GM23338 (cell line): Measurements from ENCODE around the gene SLC22A16. TPM values are rescaled to one million over a fixed set of nuclear protein-coding genes. Genes with fewer than 3 reads are reported as not detected.
A peak's percentile ranks its signal among the peaks of the same experiment; 100 is the strongest.

Experiments used
- ATAC-seq: fragments of 200-7000 bp; cut with Tn5 transposase; 3 replicates; pipeline ENCODE4 v1.9.1; 2020
- DNase-seq: peaks from one replicate; pipeline ENCODE4 v3.0.0-alpha.2; 2015; ENCODE audit warnings: low spot score
- H2AFZ ChIP-seq: fragments of 200-600 bp; sonication (generic); 2 replicates; pipeline ENCODE4 v1.8.0; 2016; ENCODE audit warnings: antibody characterized with exemption, mild to moderate bottlenecking, moderate library complexity
- H3F3A ChIP-seq: fragments of 200-600 bp; sonication (generic); replicated peaks from 2 replicates; pipeline ENCODE4 v1.8.0; 2017; ENCODE audit warnings: antibody characterized with exemption, mixed run types, low read depth
- H3K27ac ChIP-seq: fragments of 200-600 bp; sonication (generic); 2 replicates; pipeline ENCODE4 v1.6.1; 2016; ENCODE audit warnings: low read depth
- H3K27me3 ChIP-seq: fragments of 200-600 bp; sonication (generic); 2 replicates; pipeline ENCODE4 v1.8.0; 2016; ENCODE audit warnings: mild to moderate bottlenecking, mixed run types, moderate library complexity; ENCODE audit not compliant: insufficient read depth
- H3K36me3 ChIP-seq: fragments of 200-600 bp; sonication (generic); 2 replicates; pipeline ENCODE4 v1.8.0; 2016; ENCODE audit warnings: mild to moderate bottlenecking; ENCODE audit not compliant: insufficient read depth
- H3K4me1 ChIP-seq: fragments of 200-600 bp; sonication (generic); 2 replicates; pipeline ENCODE4 v1.8.0; 2016; ENCODE audit warnings: mild to moderate bottlenecking, moderate library complexity; ENCODE audit not compliant: insufficient read depth
- H3K4me2 ChIP-seq: fragments of 200-600 bp; sonication (generic); 2 replicates; pipeline ENCODE4 v1.7.1; 2017; ENCODE audit warnings: mixed run types
- H3K4me3 ChIP-seq: fragments of 200-600 bp; sonication (generic); 2 replicates; pipeline ENCODE4 v1.6.1; 2016; ENCODE audit warnings: mixed run types
- H3K79me2 ChIP-seq: fragments of 200-600 bp; sonication (generic); replicated peaks from 2 replicates; pipeline ENCODE4 v1.8.0; 2017; ENCODE audit warnings: mild to moderate bottlenecking; ENCODE audit not compliant: insufficient read depth
- H3K9me2 ChIP-seq: fragments of 200-600 bp; sonication (generic); 2 replicates; pipeline ENCODE4 v1.8.0; 2017; ENCODE audit not compliant: insufficient read depth
- H4K20me1 ChIP-seq: fragments of 200-600 bp; sonication (generic); replicated peaks from 2 replicates; pipeline ENCODE4 v1.8.0; 2017; ENCODE audit warnings: mild to moderate bottlenecking; ENCODE audit not compliant: insufficient read depth
- H3K27ac Mint-ChIP-seq: 2 replicates; pipeline ENCODE4 v1.8.0; 2020; ENCODE audit warnings: inconsistent platforms, mild to moderate bottlenecking, moderate library complexity, mixed read lengths
- H3K27me3 Mint-ChIP-seq: 3 replicates; pipeline ENCODE4 v1.8.0; 2022; ENCODE audit warnings: low read depth, mild to moderate bottlenecking, moderate library complexity, mixed read lengths, inconsistent platforms; ENCODE audit not compliant: insufficient read depth, poor library complexity
- H3K36me3 Mint-ChIP-seq: 3 replicates; pipeline ENCODE4 v1.8.0; 2021; ENCODE audit warnings: low read depth, mild to moderate bottlenecking, inconsistent platforms, moderate library complexity, mixed read lengths
- H3K4me1 Mint-ChIP-seq: 3 replicates; pipeline ENCODE4 v1.8.0; 2020; ENCODE audit warnings: mild to moderate bottlenecking, inconsistent platforms, mixed read lengths
- H3K4me3 Mint-ChIP-seq: 3 replicates; pipeline ENCODE4 v1.8.0; 2021; ENCODE audit warnings: moderate library complexity, mild to moderate bottlenecking, inconsistent platforms, mixed read lengths
- H3K9me3 Mint-ChIP-seq: 3 replicates; pipeline ENCODE4 v1.8.0; 2020; ENCODE audit warnings: moderate library complexity, mild to moderate bottlenecking, inconsistent platforms, mixed read lengths
- CREB1 ChIP-seq: fragments of 250-450 bp; sonication (Bioruptor Pico); IDR thresholded peaks from 2 replicates; pipeline ENCODE4 v1.5.0; 2020; ENCODE audit warnings: low read depth, mild to moderate bottlenecking, moderate library complexity
- EZH2 ChIP-seq: fragments of 200-600 bp; sonication (generic); IDR thresholded peaks from one replicate; pipeline ENCODE4 v1.8.0; 2017; ENCODE audit warnings: antibody characterized with exemption, mild to moderate bottlenecking, low read depth; ENCODE audit not compliant: unreplicated experiment
- NANOG ChIP-seq: IDR thresholded peaks from 2 replicates; pipeline ENCODE4 v1.6.1; 2016; ENCODE audit warnings: antibody characterized with exemption, borderline replicate concordance
- POLR2AphosphoS5 ChIP-seq: IDR thresholded peaks from 2 replicates; pipeline ENCODE4 v1.6.1; 2016; ENCODE audit warnings: antibody characterized with exemption, low read depth
- STAT1 ChIP-seq: IDR thresholded peaks from one replicate; pipeline ENCODE4 v1.6.1; 2016; ENCODE audit warnings: antibody characterized with exemption; ENCODE audit not compliant: unreplicated experiment
- ZNF114 ChIP-seq: fragments of 250-450 bp; sonication (Bioruptor Pico); IDR thresholded peaks from 2 replicates; pipeline ENCODE4 v1.5.0; 2020; ENCODE audit warnings: mild to moderate bottlenecking, moderate library complexity
- ZNF331 ChIP-seq: fragments of 250-450 bp; sonication (Bioruptor Pico); IDR thresholded peaks from 2 replicates; pipeline ENCODE4 v1.5.0; 2020; ENCODE audit warnings: low read depth, mild to moderate bottlenecking, moderate library complexity
- polyA plus RNA-seq: library from polyadenylated mRNA; unstranded; fragments of >200 nt; fragmentation: Nextera tagmentation; extraction: Ambion mirVana; gene quantifications from 2 replicates; pipeline ENCODE4 v1.2.1, GENCODE V29; 2016
- total RNA-seq: library from RNA; depleted of rRNA; stranded (reverse); fragments of >200 nt; shearing (Covaris generic); gene quantifications from 2 replicates; pipeline ENCODE4 v1.2.3, GENCODE V29; 2014
- TF ChIP-seq, protein P1 (sequence below): fragments of 250-450 bp; sonication (Bioruptor Pico); IDR thresholded peaks from 2 replicates; pipeline ENCODE4 v1.5.0; 2020; ENCODE audit warnings: mild to moderate bottlenecking, moderate library complexity
- TF ChIP-seq, protein P2 (sequence below), 2 experiments: fragments of 200-600 bp in 1 of 2; sonication (generic) in 1 of 2; conservative IDR thresholded peaks; 2 replicates each; pipeline versions ENCODE4 v1.5.1 to v1.6.1; 2016 to 2017; ENCODE audit warnings: antibody characterized with exemption in 2 of 2, low read depth in 2 of 2, mild to moderate bottlenecking in 2 of 2, moderate library complexity in 1 of 2
- TF ChIP-seq, protein P3 (sequence below): IDR thresholded peaks from 2 replicates; pipeline ENCODE4 v1.6.1; 2016; ENCODE audit warnings: antibody characterized with exemption

SLC22A16 gene
- total and polyA plus RNA-seq, 2 experiments from 2014 or later = 0.37 to 0.42 TPM

DNA sequence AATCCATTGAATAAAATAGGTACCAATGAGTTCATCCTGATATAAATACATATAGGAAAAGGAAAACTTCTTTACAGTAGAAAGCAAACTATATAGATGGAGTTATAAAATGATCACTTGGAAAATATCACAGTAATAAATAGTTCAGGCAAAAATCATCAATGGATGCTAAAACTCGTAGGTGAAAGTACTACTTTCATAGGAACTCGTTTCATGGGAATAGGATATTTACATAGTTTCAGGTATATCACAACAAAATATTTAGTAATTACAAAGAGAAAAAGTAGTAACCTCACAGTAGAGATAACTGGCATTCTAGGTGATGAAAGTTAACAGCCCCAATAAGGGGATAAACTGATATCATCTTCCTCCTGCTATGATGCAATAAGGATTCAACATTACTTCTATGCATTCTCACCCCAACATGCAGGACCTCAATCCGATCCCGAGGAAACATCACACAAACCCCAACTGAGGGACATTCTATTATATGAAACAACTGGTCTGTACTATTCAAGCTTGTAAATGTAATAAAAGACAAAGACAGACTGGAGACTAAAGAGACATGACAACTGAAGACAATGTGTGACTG lies 74.7 kb downstream of the SLC22A16 start (continued):
- TF ChIP-seq, protein P1, sequence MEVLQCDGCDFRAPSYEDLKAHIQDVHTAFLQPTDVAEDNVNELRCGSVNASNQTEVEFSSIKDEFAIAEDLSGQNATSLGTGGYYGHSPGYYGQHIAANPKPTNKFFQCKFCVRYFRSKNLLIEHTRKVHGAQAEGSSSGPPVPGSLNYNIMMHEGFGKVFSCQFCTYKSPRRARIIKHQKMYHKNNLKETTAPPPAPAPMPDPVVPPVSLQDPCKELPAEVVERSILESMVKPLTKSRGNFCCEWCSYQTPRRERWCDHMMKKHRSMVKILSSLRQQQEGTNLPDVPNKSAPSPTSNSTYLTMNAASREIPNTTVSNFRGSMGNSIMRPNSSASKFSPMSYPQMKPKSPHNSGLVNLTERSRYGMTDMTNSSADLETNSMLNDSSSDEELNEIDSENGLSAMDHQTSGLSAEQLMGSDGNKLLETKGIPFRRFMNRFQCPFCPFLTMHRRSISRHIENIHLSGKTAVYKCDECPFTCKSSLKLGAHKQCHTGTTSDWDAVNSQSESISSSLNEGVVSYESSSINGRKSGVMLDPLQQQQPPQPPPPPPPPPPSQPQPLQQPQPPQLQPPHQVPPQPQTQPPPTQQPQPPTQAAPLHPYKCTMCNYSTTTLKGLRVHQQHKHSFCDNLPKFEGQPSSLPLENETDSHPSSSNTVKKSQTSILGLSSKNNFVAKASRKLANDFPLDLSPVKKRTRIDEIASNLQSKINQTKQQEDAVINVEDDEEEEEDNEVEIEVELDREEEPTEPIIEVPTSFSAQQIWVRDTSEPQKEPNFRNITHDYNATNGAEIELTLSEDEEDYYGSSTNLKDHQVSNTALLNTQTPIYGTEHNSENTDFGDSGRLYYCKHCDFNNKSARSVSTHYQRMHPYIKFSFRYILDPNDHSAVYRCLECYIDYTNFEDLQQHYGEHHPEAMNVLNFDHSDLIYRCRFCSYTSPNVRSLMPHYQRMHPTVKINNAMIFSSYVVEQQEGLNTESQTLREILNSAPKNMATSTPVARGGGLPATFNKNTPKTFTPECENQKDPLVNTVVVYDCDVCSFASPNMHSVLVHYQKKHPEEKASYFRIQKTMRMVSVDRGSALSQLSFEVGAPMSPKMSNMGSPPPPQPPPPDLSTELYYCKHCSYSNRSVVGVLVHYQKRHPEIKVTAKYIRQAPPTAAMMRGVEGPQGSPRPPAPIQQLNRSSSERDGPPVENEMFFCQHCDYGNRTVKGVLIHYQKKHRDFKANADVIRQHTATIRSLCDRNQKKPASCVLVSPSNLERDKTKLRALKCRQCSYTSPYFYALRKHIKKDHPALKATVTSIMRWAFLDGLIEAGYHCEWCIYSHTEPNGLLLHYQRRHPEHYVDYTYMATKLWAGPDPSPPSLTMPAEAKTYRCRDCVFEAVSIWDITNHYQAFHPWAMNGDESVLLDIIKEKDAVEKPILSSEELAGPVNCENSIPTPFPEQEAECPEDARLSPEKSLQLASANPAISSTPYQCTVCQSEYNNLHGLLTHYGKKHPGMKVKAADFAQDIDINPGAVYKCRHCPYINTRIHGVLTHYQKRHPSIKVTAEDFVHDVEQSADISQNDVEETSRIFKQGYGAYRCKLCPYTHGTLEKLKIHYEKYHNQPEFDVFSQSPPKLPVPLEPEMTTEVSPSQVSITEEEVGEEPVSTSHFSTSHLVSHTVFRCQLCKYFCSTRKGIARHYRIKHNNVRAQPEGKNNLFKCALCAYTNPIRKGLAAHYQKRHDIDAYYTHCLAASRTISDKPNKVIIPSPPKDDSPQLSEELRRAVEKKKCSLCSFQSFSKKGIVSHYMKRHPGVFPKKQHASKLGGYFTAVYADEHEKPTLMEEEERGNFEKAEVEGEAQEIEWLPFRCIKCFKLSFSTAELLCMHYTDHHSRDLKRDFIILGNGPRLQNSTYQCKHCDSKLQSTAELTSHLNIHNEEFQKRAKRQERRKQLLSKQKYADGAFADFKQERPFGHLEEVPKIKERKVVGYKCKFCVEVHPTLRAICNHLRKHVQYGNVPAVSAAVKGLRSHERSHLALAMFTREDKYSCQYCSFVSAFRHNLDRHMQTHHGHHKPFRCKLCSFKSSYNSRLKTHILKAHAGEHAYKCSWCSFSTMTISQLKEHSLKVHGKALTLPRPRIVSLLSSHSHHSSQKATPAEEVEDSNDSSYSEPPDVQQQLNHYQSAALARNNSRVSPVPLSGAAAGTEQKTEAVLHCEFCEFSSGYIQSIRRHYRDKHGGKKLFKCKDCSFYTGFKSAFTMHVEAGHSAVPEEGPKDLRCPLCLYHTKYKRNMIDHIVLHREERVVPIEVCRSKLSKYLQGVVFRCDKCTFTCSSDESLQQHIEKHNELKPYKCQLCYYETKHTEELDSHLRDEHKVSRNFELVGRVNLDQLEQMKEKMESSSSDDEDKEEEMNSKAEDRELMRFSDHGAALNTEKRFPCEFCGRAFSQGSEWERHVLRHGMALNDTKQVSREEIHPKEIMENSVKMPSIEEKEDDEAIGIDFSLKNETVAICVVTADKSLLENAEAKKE (CRISPR knock-in tag) = no peak
- TF ChIP-seq, protein P2, sequence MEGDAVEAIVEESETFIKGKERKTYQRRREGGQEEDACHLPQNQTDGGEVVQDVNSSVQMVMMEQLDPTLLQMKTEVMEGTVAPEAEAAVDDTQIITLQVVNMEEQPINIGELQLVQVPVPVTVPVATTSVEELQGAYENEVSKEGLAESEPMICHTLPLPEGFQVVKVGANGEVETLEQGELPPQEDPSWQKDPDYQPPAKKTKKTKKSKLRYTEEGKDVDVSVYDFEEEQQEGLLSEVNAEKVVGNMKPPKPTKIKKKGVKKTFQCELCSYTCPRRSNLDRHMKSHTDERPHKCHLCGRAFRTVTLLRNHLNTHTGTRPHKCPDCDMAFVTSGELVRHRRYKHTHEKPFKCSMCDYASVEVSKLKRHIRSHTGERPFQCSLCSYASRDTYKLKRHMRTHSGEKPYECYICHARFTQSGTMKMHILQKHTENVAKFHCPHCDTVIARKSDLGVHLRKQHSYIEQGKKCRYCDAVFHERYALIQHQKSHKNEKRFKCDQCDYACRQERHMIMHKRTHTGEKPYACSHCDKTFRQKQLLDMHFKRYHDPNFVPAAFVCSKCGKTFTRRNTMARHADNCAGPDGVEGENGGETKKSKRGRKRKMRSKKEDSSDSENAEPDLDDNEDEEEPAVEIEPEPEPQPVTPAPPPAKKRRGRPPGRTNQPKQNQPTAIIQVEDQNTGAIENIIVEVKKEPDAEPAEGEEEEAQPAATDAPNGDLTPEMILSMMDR (conservative IDR thresholded peaks at IDR 0.05; ENCODE audit: low read depth in 2 of 2) = no peak

DNA sequence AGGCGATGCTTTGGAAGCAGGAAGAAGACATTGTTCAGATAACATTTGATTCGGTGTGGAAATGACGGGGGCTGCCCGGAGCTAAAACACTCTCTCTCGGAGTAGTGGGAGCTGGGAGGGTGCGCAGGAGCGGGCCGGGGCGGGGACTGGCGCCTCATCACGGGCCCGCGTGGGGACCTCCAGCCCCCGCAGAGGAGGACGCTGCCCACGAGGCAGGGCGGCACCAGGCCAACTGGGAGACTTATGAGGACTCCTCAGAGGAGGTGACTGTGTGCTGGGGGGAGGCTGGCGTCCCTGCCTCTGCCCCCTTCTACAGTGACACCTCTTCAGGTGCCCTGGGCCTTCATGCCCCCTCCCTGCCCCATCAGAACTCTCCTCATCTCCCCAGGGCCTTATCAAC lies 76.2 kb downstream of the SLC22A16 start:
- no peak for DNase-seq
- no peaks in the 10 kb centered on the region for H3K9me2 ChIP-seq
- H3K36me3 ChIP-seq = no peaks in the 10 kb centered on the region
- H3K9me3 Mint-ChIP-seq = no peaks in the 10 kb centered on the region
- no peak overlapping the region for H3K4me2 ChIP-seq
- no peaks in the 10 kb centered on the region for H3K79me2 ChIP-seq
- no peaks in the 10 kb centered on the region for H4K20me1 ChIP-seq
- no peaks in the 10 kb centered on the region for H3F3A ChIP-seq
- H2AFZ ChIP-seq = peak overlapping the region; percentile 87; the same call in 1 of the 2 replicates
- H3K4me3 Mint-ChIP-seq = no peak overlapping the region
- no peaks in the 10 kb centered on the region for H3K4me1 ChIP-seq
- peaks cover 5% of the 10 kb centered on the region for H3K27me3 Mint-ChIP-seq
- peaks cover 3% of the 10 kb centered on the region; the same call in 1 of the 3 replicates for H3K4me1 Mint-ChIP-seq
- H3K27ac ChIP-seq = no peak overlapping the region
- H3K4me3 ChIP-seq = no peak overlapping the region
- peaks cover 3% of the 10 kb centered on the region; the same call in 1 of the 3 replicates for H3K36me3 Mint-ChIP-seq
- no peaks in the 10 kb centered on the region for H3K27me3 ChIP-seq
- no peak overlapping the region for H3K27ac Mint-ChIP-seq
- ATAC-seq = no peak
- TF ChIP-seq CREB1 (CRISPR knock-in tag) (no peak), STAT1 (no peak), EZH2 (no peak), POLR2AphosphoS5 (no peak), ZNF114 (no peak), NANOG (no peak), ZNF331 (CRISPR knock-in tag) (no peak)
- TF ChIP-seq, protein P3, sequence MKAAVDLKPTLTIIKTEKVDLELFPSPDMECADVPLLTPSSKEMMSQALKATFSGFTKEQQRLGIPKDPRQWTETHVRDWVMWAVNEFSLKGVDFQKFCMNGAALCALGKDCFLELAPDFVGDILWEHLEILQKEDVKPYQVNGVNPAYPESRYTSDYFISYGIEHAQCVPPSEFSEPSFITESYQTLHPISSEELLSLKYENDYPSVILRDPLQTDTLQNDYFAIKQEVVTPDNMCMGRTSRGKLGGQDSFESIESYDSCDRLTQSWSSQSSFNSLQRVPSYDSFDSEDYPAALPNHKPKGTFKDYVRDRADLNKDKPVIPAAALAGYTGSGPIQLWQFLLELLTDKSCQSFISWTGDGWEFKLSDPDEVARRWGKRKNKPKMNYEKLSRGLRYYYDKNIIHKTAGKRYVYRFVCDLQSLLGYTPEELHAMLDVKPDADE = no peak
